HepG2 (cell line): ENCODE results near the gene ATXN7L3. TPM values are rescaled to one million over a fixed set of nuclear protein-coding genes. Genes with fewer than 3 reads are reported as not detected.
A peak's percentile ranks its signal among the peaks of the same experiment; 100 is the strongest.

Experiments
- ARHGAP35 ChIP-seq: sonication (generic); formaldehyde crosslinking; IDR thresholded peaks from 2 replicates; pipeline ENCODE4 v1.9.0; 2022; ENCODE audit warnings: mild to moderate bottlenecking, inconsistent platforms, moderate library complexity, missing genetic modification reagents, borderline replicate concordance
- ARNT2 ChIP-seq: sonication (generic); formaldehyde crosslinking; IDR thresholded peaks from 2 replicates; pipeline ENCODE4 v1.8.0; 2022; ENCODE audit warnings: mild to moderate bottlenecking, low read depth, missing genetic modification reagents, moderate library complexity
- CAMTA2 ChIP-seq: sonication (generic); formaldehyde crosslinking; IDR thresholded peaks from 2 replicates; pipeline ENCODE4 v1.4.0; 2020; ENCODE audit warnings: mild to moderate bottlenecking, missing genetic modification reagents, borderline replicate concordance
- CHD2 ChIP-seq: IDR thresholded peaks from 2 replicates; pipeline ENCODE4 v1.6.1; 2011; ENCODE audit warnings: low read depth, low read length, improper control_type of control experiment
- E2F1 ChIP-seq: sonication (generic); formaldehyde crosslinking; IDR thresholded peaks from 2 replicates; pipeline ENCODE4 v1.5.0; 2020; ENCODE audit warnings: missing genetic modification reagents
- HIVEP1 ChIP-seq: sonication (generic); formaldehyde crosslinking; IDR thresholded peaks from 2 replicates; pipeline ENCODE4 v1.4.0; 2020; ENCODE audit warnings: mild to moderate bottlenecking, missing genetic modification reagents
- IKZF5 ChIP-seq: IDR thresholded peaks from 2 replicates; pipeline ENCODE4 v1.6.1; 2018; ENCODE audit warnings: missing genetic modification reagents, mild to moderate bottlenecking, missing compliant biosample characterization
- KDM5A ChIP-seq: fragments of 200-600 bp; sonication (generic); IDR thresholded peaks from 2 replicates; pipeline ENCODE4 v1.7.0; 2018; ENCODE audit warnings: antibody characterized with exemption, mild to moderate bottlenecking, low read length, borderline replicate concordance
- KDM5B ChIP-seq: sonication (generic); formaldehyde crosslinking; IDR thresholded peaks from 2 replicates; pipeline ENCODE4 v1.4.0; 2020; ENCODE audit warnings: missing genetic modification reagents, mild to moderate bottlenecking, borderline replicate concordance
- MTA1 ChIP-seq: sonication (generic); formaldehyde crosslinking; IDR thresholded peaks from 2 replicates; pipeline ENCODE4 v1.4.0; 2020; ENCODE audit warnings: missing genetic modification reagents, mild to moderate bottlenecking, borderline replicate concordance
- POLR2AphosphoS5 ChIP-seq: IDR thresholded peaks from 2 replicates; pipeline ENCODE4 v1.6.1; 2012; ENCODE audit warnings: low read depth, low read length
- TCF12 ChIP-seq, 2 experiments: fragments of 450-650 bp in 1 of 2; sonication (generic) in 1 of 2; formaldehyde crosslinking in 1 of 2; IDR thresholded peaks; 2 replicates each; pipeline versions ENCODE4 v1.6.1 to v1.8.0; 2017 to 2022; ENCODE audit warnings: antibody characterized with exemption in 1 of 2, mild to moderate bottlenecking in 1 of 2, missing genetic modification reagents in 1 of 2, moderate library complexity in 1 of 2
- ZGPAT ChIP-seq: IDR thresholded peaks from 2 replicates; pipeline ENCODE4 v1.6.1; 2016; ENCODE audit warnings: mild to moderate bottlenecking
- ZNF205 ChIP-seq: IDR thresholded peaks from 2 replicates; pipeline ENCODE4 v1.6.1; 2018; ENCODE audit warnings: missing biosample characterization, missing genetic modification reagents
- ZNF225 ChIP-seq: sonication (generic); formaldehyde crosslinking; IDR thresholded peaks from 2 replicates; pipeline ENCODE4 v1.4.0; 2020; ENCODE audit warnings: mild to moderate bottlenecking, missing genetic modification reagents
- ZNF280B ChIP-seq: sonication (generic); formaldehyde crosslinking; IDR thresholded peaks from 2 replicates; pipeline ENCODE4 v1.5.0; 2020; ENCODE audit warnings: missing genetic modification reagents, mild to moderate bottlenecking, borderline replicate concordance
- ZNF33B ChIP-seq: sonication (generic); formaldehyde crosslinking; IDR thresholded peaks from 2 replicates; pipeline ENCODE4 v1.5.1; 2020; ENCODE audit warnings: mild to moderate bottlenecking, missing genetic modification reagents
- ZNF501 ChIP-seq: sonication (generic); formaldehyde crosslinking; IDR thresholded peaks from 2 replicates; pipeline ENCODE4 v1.5.1; 2020; ENCODE audit warnings: mild to moderate bottlenecking, moderate library complexity, missing genetic modification reagents
- ZNF547 ChIP-seq: sonication (generic); formaldehyde crosslinking; IDR thresholded peaks from 2 replicates; pipeline ENCODE4 v1.5.1; 2020; ENCODE audit warnings: mild to moderate bottlenecking, missing genetic modification reagents
- ZNF558 ChIP-seq: sonication (generic); formaldehyde crosslinking; IDR thresholded peaks from 2 replicates; pipeline ENCODE4 v1.9.0; 2022; ENCODE audit warnings: mild to moderate bottlenecking, missing genetic modification reagents, borderline replicate concordance
- ZNF563 ChIP-seq: sonication (generic); formaldehyde crosslinking; IDR thresholded peaks from 2 replicates; pipeline ENCODE4 v1.8.0; 2022; ENCODE audit warnings: mild to moderate bottlenecking, moderate library complexity, missing genetic modification reagents
- ZNF616 ChIP-seq: sonication (generic); formaldehyde crosslinking; IDR thresholded peaks from 2 replicates; pipeline ENCODE4 v1.5.0; 2020; ENCODE audit warnings: low read depth, mild to moderate bottlenecking, missing genetic modification reagents
- ZSCAN9 ChIP-seq: IDR thresholded peaks from 2 replicates; pipeline ENCODE4 v1.6.1; 2016; ENCODE audit warnings: borderline replicate concordance
- polyA plus RNA-seq, 8 experiments: library from polyadenylated mRNA; depleted of rRNA in 3 of 8; stranded (reverse) in 7 of 8; unstranded in 1 of 8; fragments of >200 nt; fragmentation: Illumina TruSeq in 4 of 8; extraction: Trizol in 4 of 8; gene quantifications; 2 replicates each; pipeline versions ENCODE4 v1.2.1 to v1.2.3, GENCODE V29; 2011 to 2016; ENCODE audit warnings: low read depth in 4 of 8, missing spikeins in 1 of 8, mixed read lengths in 1 of 8; ENCODE audit not compliant: insufficient read depth in 1 of 8
- total RNA-seq, 5 experiments: library from RNA; depleted of rRNA; stranded (reverse); fragments of >200 nt; fragmentation: Illumina TruSeq; extraction: Trizol; gene quantifications; 2 replicates each; pipeline ENCODE4 v1.2.3, GENCODE V29; 2016; ENCODE audit warnings: low read depth in 1 of 5

The ATXN7L3 gene
- total and polyA plus RNA-seq, 2 of the 13 experiments (the other 11 are each of a cell fraction or from before 2014, with no cell fraction given): 44.5 to 59.1 TPM

- TF ChIP-seq ZNF547 (CRISPR knock-in tag) (peak; percentile 75; the same call in 1 of the 2 replicates), ZNF616 (0 out of 2 replicates have a peak, but pooled peaks have one; percentile 47), ZNF33B (CRISPR knock-in tag) (0 out of 2 replicates have a peak, but pooled peaks have one; percentile 30), ZSCAN9 (no peak), MTA1 (CRISPR knock-in tag) (0 out of 2 replicates have a peak, but pooled peaks have one; percentile 12), ZNF225 (peak; percentile 64; the same call in 1 of the 2 replicates), ZNF563 (CRISPR knock-in tag) (peak; percentile 40), KDM5A (peak; percentile 56), ZGPAT (CRISPR knock-in tag) (peak; percentile 26; the same call in 1 of the 2 replicates), ZNF280B (CRISPR knock-in tag) (no peak), TCF12 (IDR thresholded peaks at IDR 0.05) (no peak), TCF12 (CRISPR knock-in tag; IDR thresholded peaks at IDR 0.05) (0 out of 2 replicates have a peak, but pooled peaks have one; percentile 37), ZNF558 (CRISPR knock-in tag) (0 out of 2 replicates have a peak, but pooled peaks have one; percentile 11), ARNT2 (CRISPR knock-in tag) (no peak; the same call in 1 of the 2 replicates), KDM5B (CRISPR knock-in tag) (peak; percentile 78), IKZF5 (CRISPR knock-in tag) (0 out of 2 replicates have a peak, but pooled peaks have one; percentile 15), ZNF501 (CRISPR knock-in tag) (peak; percentile 42; the same call in 1 of the 2 replicates), HIVEP1 (CRISPR knock-in tag) (peak; percentile 15; the same call in 1 of the 2 replicates), E2F1 (no peak), POLR2AphosphoS5 (peak; percentile 37; the same call in 1 of the 2 replicates), CHD2 (peak; percentile 43; the same call in 1 of the 2 replicates), ARHGAP35 (CRISPR knock-in tag) (peak; percentile 45; the same call in 1 of the 2 replicates), ZNF205 (CRISPR knock-in tag) (no peak), CAMTA2 (0 out of 2 replicates have a peak, but pooled peaks have one; percentile 41)
These were observed 747 bp downstream of the ATXN7L3 start (continued) for GRCh38 chr17:44198721-44199552.
